Measurements from ENCODE around the gene ACTL7A. TPM values are rescaled to one million over a fixed set of nuclear protein-coding genes. Genes with fewer than 3 reads are reported as not detected.
"Not testable (repeated sequence)": the region's sequence is repeated elsewhere in the genome, so short reads cannot be mapped to it uniquely, and the experiment has no call there.

Gene ACTL7A
- total RNA-seq, 3 donors from 2014 or later = not detected

- no peaks in the 10 kb centered on the region for H3K4me1 ChIP-seq
- no peaks in the 10 kb centered on the region for H3K9me3 ChIP-seq
- H3K4me3 ChIP-seq = no peak overlapping the region
- no peak overlapping the region for H3K27ac ChIP-seq
- DNase-seq (ENCODE audit: low spot score in 2 of 2) = no peak
- intact Hi-C loops (cut with DNase I; ENCODE audit: low total_unique reads) = no loop called here
- TF ChIP-seq POLR2AphosphoS5 (IDR thresholded peaks at IDR 0.05) (no peak), POLR2A (IDR thresholded peaks at IDR 0.05) (no peak), CTCF (IDR thresholded peaks at IDR 0.05) (no peak)
- peaks cover 4% of the 10 kb centered on the region for H3K36me3 ChIP-seq
- no peaks in the 10 kb centered on the region for H3K27me3 ChIP-seq
These were observed 23.7 kb downstream of the ACTL7A start for GRCh38 chr9:108885643-108886348.

GRCh38 chr9:108886594-108887271 lies 24.7 kb downstream of the ACTL7A start:
- H3K27ac ChIP-seq; intact Hi-C loops (cut with DNase I; ENCODE audit: low total_unique reads); H3K4me1 ChIP-seq; H3K4me3 ChIP-seq; H3K9me3 ChIP-seq; H3K36me3 ChIP-seq; H3K27me3 ChIP-seq; DNase-seq (ENCODE audit: low spot score in 2 of 2): not testable (repeated sequence)

- H3K4me1 ChIP-seq = no peaks in the 10 kb centered on the region
- H3K36me3 ChIP-seq = peaks cover 17% of the 10 kb centered on the region
- H3K4me3 ChIP-seq = no peak overlapping the region
- no peaks in the 10 kb centered on the region for H3K9me3 ChIP-seq
- intact Hi-C loops (cut with DNase I; ENCODE audit: low total_unique reads) = no loop called here
- no peak for TF ChIP-seq POLR2A (IDR thresholded peaks at IDR 0.05)
- no peak for TF ChIP-seq CTCF (IDR thresholded peaks at IDR 0.05)
- TF ChIP-seq POLR2AphosphoS5 (IDR thresholded peaks at IDR 0.05) = no peak
- no peak overlapping the region for H3K27ac ChIP-seq
- no peak for DNase-seq (ENCODE audit: low spot score in 2 of 2)
- no peaks in the 10 kb centered on the region for H3K27me3 ChIP-seq
These were observed 27.6 kb downstream of the ACTL7A start for GRCh38 chr9:108889649-108890067.

GRCh38 chr9:108894225-108894997 lies 32.3 kb downstream of the ACTL7A start:
- intact Hi-C loops (cut with DNase I; ENCODE audit: low total_unique reads) = no loop called here
- no peak for TF ChIP-seq POLR2A (IDR thresholded peaks at IDR 0.05)
- TF ChIP-seq POLR2AphosphoS5 (IDR thresholded peaks at IDR 0.05) = no peak
- no peak for TF ChIP-seq CTCF (IDR thresholded peaks at IDR 0.05)

GRCh38 chr9:108897324-108898096 lies 35.4 kb downstream of the ACTL7A start:
- H3K27me3 ChIP-seq = no peaks in the 10 kb centered on the region
- peaks cover 13% of the 10 kb centered on the region for H3K36me3 ChIP-seq
- no peaks in the 10 kb centered on the region for H3K4me1 ChIP-seq
- no peak for DNase-seq (ENCODE audit: low spot score in 2 of 2)
- intact Hi-C loops (cut with DNase I; ENCODE audit: low total_unique reads) = no loop called here
- TF ChIP-seq CTCF (IDR thresholded peaks at IDR 0.05) (no peak), POLR2AphosphoS5 (IDR thresholded peaks at IDR 0.05) (no peak), POLR2A (IDR thresholded peaks at IDR 0.05) (no peak)
- H3K27ac ChIP-seq = no peak overlapping the region
- H3K9me3 ChIP-seq = no peaks in the 10 kb centered on the region
- H3K4me3 ChIP-seq = no peak overlapping the region

More at GRCh38 chr9:108894225-108894997, 32.3 kb downstream of the ACTL7A start:
- Histone ChIP-seq H3K9me3 (no peaks in the 10 kb centered on the region), H3K4me3 (no peak overlapping the region), H3K36me3 (peaks cover 26% of the 10 kb centered on the region), H3K27me3 (no peaks in the 10 kb centered on the region), H3K4me1 (no peaks in the 10 kb centered on the region), H3K27ac (no peak overlapping the region)
- no peak for DNase-seq (ENCODE audit: low spot score in 2 of 2)

GRCh38 chr9:108899023-108899695 lies 37.1 kb downstream of the ACTL7A start:
- H3K27ac ChIP-seq; intact Hi-C loops (cut with DNase I; ENCODE audit: low total_unique reads); H3K4me1 ChIP-seq; H3K36me3 ChIP-seq; H3K9me3 ChIP-seq; DNase-seq (ENCODE audit: low spot score in 2 of 2); H3K4me3 ChIP-seq; H3K27me3 ChIP-seq: not testable (repeated sequence)
